A549 (cell line): Measurements from ENCODE around the gene CMTM7.

Source experiments
- EHMT2 ChIP-seq: fragments of 200-600 bp; sonication (generic); IDR thresholded peaks from 2 replicates; pipeline ENCODE4 v1.6.1; 2016; ENCODE audit warnings: antibody characterized with exemption, low read depth, mild to moderate bottlenecking, moderate library complexity
- EP300 ChIP-seq, 2 experiments: fragments of >200 bp; sonication (Bioruptor Twin); formaldehyde crosslinking; IDR thresholded peaks; 2 replicates in 1 of 2; 3 replicates in 1 of 2; pipeline ENCODE4 v1.6.1; 2016 to 2017
- MAFK ChIP-seq: fragments of 450-650 bp; IDR thresholded peaks from 2 replicates; pipeline ENCODE4 v1.6.1; 2014; ENCODE audit not compliant: partially characterized antibody
- TF ChIP-seq, protein P1 (sequence below): fragments of >200 bp; sonication (Bioruptor Twin); formaldehyde crosslinking; IDR thresholded peaks from 3 replicates; pipeline ENCODE4 v1.5.1; 2016

DNA sequence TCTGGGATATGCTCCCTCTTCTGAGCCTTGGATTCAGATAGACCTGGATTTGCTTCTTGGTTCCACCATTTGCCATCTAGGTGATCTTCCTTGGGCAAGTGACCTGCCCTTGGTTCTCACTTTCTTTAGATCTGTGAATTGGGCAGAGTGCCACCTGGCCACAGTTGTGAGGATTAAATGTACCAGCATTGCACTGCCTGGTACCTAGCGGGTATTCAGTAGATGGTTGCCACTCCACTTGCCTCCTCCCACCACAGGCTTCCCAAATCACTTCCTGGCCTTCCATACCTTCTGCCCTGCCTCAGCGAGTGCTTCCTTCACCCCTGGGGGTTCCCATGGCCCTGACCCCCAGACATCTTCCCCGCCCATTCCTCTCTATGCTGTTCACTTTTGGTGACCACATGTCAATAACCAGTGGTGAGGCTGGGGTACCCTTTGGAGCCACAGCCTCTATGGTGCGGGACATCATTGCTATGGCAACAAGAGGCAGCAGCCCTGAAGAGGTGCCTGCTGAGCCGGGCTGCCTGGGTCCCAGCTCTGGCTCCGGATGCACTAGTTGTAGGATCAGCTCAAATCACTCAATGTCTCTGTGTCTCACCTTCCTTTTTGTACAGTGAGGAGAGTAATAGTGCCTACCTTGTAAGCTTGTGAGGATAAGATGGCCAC lies 40.5 kb downstream of the CMTM7 start:
- no peak for TF ChIP-seq EP300 (IDR thresholded peaks at IDR 0.05)
- no peak for TF ChIP-seq MAFK
- TF ChIP-seq, protein P1, sequence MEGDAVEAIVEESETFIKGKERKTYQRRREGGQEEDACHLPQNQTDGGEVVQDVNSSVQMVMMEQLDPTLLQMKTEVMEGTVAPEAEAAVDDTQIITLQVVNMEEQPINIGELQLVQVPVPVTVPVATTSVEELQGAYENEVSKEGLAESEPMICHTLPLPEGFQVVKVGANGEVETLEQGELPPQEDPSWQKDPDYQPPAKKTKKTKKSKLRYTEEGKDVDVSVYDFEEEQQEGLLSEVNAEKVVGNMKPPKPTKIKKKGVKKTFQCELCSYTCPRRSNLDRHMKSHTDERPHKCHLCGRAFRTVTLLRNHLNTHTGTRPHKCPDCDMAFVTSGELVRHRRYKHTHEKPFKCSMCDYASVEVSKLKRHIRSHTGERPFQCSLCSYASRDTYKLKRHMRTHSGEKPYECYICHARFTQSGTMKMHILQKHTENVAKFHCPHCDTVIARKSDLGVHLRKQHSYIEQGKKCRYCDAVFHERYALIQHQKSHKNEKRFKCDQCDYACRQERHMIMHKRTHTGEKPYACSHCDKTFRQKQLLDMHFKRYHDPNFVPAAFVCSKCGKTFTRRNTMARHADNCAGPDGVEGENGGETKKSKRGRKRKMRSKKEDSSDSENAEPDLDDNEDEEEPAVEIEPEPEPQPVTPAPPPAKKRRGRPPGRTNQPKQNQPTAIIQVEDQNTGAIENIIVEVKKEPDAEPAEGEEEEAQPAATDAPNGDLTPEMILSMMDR, result no peak
- TF ChIP-seq EHMT2, result no peak
